ENCODE measurements around the gene AKT2. TPM values are rescaled to one million over a fixed set of nuclear protein-coding genes. Genes with fewer than 3 reads are reported as not detected.

AKT2 gene
- total RNA-seq, 1 donor from 2014 or later = 105 TPM

DNA sequence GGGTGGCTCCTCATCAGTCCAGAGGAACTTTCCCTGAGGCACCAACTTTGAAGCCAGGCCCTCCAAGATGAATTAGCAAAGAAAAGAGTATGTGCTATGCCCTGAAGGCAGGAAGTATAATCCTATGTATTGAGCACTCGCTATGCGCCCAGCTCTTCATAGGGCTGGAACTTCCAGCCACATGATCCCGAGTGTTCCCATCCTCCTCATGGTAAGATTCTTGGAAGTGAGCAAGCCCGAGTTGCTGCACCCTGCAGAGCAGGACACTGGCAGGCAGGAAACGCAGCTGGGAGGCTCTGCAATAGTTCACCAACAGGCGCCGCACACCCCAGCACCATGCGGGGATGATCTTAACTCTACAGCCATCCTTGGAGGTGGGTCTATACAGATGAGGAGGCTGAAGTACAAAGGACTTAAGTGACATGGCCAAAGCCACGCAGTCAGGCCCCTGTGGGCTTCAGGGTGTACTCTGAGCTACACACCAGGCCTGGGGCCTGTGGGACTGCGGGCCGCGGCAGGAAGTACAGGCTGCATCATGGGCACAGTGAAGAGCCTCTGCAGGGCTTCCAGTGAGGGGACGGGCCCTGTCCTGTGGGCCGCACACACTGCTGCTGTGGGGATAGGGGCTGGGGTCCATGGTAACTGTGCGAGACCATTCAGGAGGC is 37.9 kb upstream of the AKT2 start:
- intact Hi-C loops (cut with DNase I) = no loop called here
- H3K4me3 ChIP-seq = no peak overlapping the region
- no peak for TF ChIP-seq POLR2AphosphoS5 (IDR thresholded peaks at IDR 0.05; ENCODE audit: insufficient read depth in 1 of 2, low read depth in 1 of 2)
- TF ChIP-seq, protein P1, sequence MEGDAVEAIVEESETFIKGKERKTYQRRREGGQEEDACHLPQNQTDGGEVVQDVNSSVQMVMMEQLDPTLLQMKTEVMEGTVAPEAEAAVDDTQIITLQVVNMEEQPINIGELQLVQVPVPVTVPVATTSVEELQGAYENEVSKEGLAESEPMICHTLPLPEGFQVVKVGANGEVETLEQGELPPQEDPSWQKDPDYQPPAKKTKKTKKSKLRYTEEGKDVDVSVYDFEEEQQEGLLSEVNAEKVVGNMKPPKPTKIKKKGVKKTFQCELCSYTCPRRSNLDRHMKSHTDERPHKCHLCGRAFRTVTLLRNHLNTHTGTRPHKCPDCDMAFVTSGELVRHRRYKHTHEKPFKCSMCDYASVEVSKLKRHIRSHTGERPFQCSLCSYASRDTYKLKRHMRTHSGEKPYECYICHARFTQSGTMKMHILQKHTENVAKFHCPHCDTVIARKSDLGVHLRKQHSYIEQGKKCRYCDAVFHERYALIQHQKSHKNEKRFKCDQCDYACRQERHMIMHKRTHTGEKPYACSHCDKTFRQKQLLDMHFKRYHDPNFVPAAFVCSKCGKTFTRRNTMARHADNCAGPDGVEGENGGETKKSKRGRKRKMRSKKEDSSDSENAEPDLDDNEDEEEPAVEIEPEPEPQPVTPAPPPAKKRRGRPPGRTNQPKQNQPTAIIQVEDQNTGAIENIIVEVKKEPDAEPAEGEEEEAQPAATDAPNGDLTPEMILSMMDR (IDR thresholded peaks at IDR 0.05) = no peak
- no peak for TF ChIP-seq POLR2A (IDR thresholded peaks at IDR 0.05)
- no peaks in the 10 kb centered on the region for H3K4me1 ChIP-seq
- H3K9me3 ChIP-seq = no peaks in the 10 kb centered on the region
- no peaks in the 10 kb centered on the region for H3K27me3 ChIP-seq
- no peak overlapping the region for H3K27ac ChIP-seq
- DNase-seq (ENCODE audit: extremely low spot score in 2 of 2) = no peak
- H3K36me3 ChIP-seq = peaks cover 3 to 67% of the 10 kb centered on the region in 2 donors

DNA sequence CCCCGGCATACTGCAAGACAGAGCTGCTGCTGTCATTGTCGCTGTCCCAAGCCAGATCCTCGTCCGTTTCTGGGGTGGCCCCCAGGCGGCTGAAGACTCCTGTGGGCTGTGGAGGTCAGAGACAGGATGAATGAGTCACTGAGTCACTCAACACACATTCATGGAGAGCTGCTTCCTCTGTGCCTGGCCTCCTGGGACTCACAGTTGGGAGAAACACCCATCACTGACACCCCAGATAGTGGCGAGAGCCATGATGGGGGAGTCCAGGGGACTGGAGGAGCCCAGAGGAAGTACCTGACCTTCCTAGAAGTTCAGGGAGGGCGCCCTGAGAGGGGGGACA is 37.1 kb upstream of the AKT2 start:
- peaks cover 3 to 59% of the 10 kb centered on the region in 2 donors for H3K36me3 ChIP-seq
- H3K4me3 ChIP-seq = no peak overlapping the region
- no peak for DNase-seq (ENCODE audit: extremely low spot score in 2 of 2)
- no peaks in the 10 kb centered on the region for H3K27me3 ChIP-seq
- TF ChIP-seq POLR2AphosphoS5 (IDR thresholded peaks at IDR 0.05; ENCODE audit: insufficient read depth in 1 of 2, low read depth in 1 of 2) (no peak), POLR2A (IDR thresholded peaks at IDR 0.05) (no peak)
- TF ChIP-seq, protein P1 (IDR thresholded peaks at IDR 0.05) = no peak
- H3K27ac ChIP-seq = no peak overlapping the region
- intact Hi-C loops (cut with DNase I) = no loop called here
- no peaks in the 10 kb centered on the region for H3K9me3 ChIP-seq
- no peaks in the 10 kb centered on the region for H3K4me1 ChIP-seq

DNA sequence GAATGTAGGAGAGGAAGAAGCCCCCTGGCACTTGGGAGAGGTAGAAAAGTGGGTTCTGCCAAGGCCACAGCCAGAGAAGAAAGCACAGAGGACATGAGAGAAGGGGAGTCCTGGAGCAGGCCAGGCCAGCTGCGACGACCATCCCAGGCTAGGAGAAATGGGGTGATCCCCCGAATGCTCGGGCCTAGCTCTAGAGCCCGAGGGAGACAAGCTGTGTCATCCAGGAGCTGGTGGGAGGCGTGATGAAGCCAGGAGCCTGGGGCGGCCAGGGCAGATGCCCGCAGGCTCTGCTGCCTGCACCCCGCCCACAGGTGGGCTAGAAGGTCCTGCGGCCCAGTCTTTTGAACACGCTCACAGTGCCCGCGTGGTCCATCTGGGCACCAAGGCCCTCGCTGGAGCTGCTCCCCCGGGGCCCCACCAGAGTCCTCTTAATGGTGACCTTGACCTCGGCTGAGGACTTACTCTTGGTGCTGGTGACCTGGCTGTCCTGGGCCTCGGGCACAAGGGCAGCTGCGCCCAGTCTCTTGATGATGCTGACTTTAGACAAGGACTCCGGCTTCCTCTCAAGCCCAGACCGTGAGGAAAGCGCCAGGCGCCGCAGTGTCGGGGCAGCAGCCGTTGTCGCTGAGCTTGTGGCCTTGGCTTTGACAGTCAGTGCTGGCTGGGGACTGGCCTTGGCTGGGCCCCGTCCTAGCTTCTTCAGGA is 36.6 kb upstream of the AKT2 start:
- H3K4me3 ChIP-seq = no peak overlapping the region
- intact Hi-C loops (cut with DNase I) = no loop called here

DNA sequence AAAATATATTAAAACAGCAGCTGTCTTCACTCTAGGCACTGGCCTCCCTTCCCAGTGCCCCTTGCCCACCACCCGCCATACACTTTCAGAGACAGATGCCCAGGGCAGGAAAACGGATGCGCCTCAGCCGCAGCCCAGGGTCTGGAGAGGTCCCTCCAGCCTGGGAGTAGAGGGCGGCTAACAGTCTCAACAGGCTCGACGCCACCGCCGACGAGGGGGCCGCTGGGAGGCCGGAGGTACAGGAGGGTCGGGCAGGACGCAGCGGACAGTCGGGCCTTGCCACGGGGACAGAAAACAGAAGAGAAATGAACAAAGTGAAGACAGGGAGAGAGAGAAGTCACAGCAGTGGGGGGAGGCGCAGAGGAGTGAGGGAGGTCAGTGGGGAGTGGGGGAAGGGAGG is 35.9 kb upstream of the AKT2 start:
- H3K36me3 ChIP-seq = peaks cover 3 to 55% of the 10 kb centered on the region in 2 donors
- TF ChIP-seq, protein P1 (IDR thresholded peaks at IDR 0.05) = no peak
- TF ChIP-seq POLR2A (IDR thresholded peaks at IDR 0.05) = no peak
- TF ChIP-seq POLR2AphosphoS5 (IDR thresholded peaks at IDR 0.05; ENCODE audit: insufficient read depth in 1 of 2, low read depth in 1 of 2) = no peak
- no peak overlapping the region for H3K27ac ChIP-seq
- no peaks in the 10 kb centered on the region for H3K9me3 ChIP-seq
- no peaks in the 10 kb centered on the region for H3K4me1 ChIP-seq
- no peaks in the 10 kb centered on the region for H3K27me3 ChIP-seq
- DNase-seq (ENCODE audit: extremely low spot score in 2 of 2) = no peak
- H3K4me3 ChIP-seq = no peak overlapping the region
- intact Hi-C loops (cut with DNase I) = no loop called here

More for the DNA sequence above, 36.6 kb upstream of the AKT2 start:
- no peak for DNase-seq (ENCODE audit: extremely low spot score in 2 of 2)
- H3K36me3 ChIP-seq = peaks cover 3 to 58% of the 10 kb centered on the region in 2 donors
- no peak for TF ChIP-seq POLR2AphosphoS5 (IDR thresholded peaks at IDR 0.05; ENCODE audit: insufficient read depth in 1 of 2, low read depth in 1 of 2)
- TF ChIP-seq, protein P1 (IDR thresholded peaks at IDR 0.05) = no peak
- no peak for TF ChIP-seq POLR2A (IDR thresholded peaks at IDR 0.05)
- no peaks in the 10 kb centered on the region for H3K4me1 ChIP-seq
- H3K27me3 ChIP-seq = no peaks in the 10 kb centered on the region
- H3K9me3 ChIP-seq = no peaks in the 10 kb centered on the region
- no peak overlapping the region for H3K27ac ChIP-seq

DNA sequence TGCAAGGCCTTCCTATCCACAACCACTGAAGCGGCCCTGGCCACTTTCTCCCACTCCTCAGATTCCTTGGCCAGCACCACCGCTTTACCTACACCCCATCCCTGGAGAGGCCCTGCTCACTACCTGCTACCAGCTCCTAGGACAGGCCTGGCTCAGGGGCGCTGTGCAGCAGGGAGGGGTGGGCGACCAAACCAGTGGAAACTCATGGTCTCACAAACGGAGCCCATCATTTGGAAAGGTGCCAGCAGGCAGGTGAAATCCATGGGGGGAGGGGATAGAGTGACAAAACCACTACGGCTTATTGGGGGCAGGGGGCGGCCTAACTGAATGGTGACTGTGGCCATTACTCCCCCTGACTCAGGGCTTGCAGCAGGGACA is 35.4 kb upstream of the AKT2 start:
- TF ChIP-seq POLR2AphosphoS5 (IDR thresholded peaks at IDR 0.05; ENCODE audit: insufficient read depth in 1 of 2, low read depth in 1 of 2) = no peak
- TF ChIP-seq, protein P1 (IDR thresholded peaks at IDR 0.05) = no peak
- TF ChIP-seq POLR2A (IDR thresholded peaks at IDR 0.05) = no peak
- Histone ChIP-seq H3K4me1 (no peaks in the 10 kb centered on the region), H3K36me3 (peaks cover 3 to 50% of the 10 kb centered on the region in 2 donors), H3K9me3 (no peaks in the 10 kb centered on the region), H3K27ac (no peak overlapping the region), H3K27me3 (no peaks in the 10 kb centered on the region), H3K4me3 (no peak overlapping the region)
- DNase-seq (ENCODE audit: extremely low spot score in 2 of 2) = no peak
- intact Hi-C loops (cut with DNase I) = no loop called here

All from vagina (tissue), 2 donors.